SK-N-SH (cell line): Measurements from ENCODE around the gene TBC1D16. TPM values are rescaled to one million over a fixed set of nuclear protein-coding genes. Genes with fewer than 3 reads are reported as not detected.

Experiments used
- CTCF ChIA-PET: fragments of 300-600, 350-600 bp; formaldehyde crosslinking; extraction: SDS; loops from one replicate; lab custom pipeline; 2021; lab: Yijun Ruan, JAX
- POLR2A ChIA-PET: fragments of 350-600 bp; sonication (Branson Sonifier 250); formaldehyde crosslinking; extraction: SDS; loops from one replicate; lab custom pipeline; 2020; ENCODE audit warnings: antibody characterized with exemption, inconsistent platforms; lab: Yijun Ruan, JAX
- DNase-seq: peaks from one replicate; pipeline ENCODE4 v3.0.0; 2012
- H2AFZ ChIP-seq: fragments of 200-600 bp; sonication (generic); 2 replicates; pipeline ENCODE4 v1.8.1; 2016; ENCODE audit warnings: antibody characterized with exemption, mild to moderate bottlenecking, low read depth
- H3F3A ChIP-seq: fragments of 200-600 bp; sonication (generic); replicated peaks from 2 replicates; pipeline ENCODE3; 2016; ENCODE audit warnings: antibody characterized with exemption, mild to moderate bottlenecking; ENCODE audit not compliant: insufficient read depth
- H3K27ac ChIP-seq, 2 experiments: fragments of 200-500 bp in 1 of 2; fragments of 200-600 bp in 1 of 2; sonication (Bioruptor generic) in 1 of 2; sonication (generic), shearing (Covaris generic) in 1 of 2; 2 replicates each; pipeline versions ENCODE4 v1.5.1 to v1.6.1; 2014 to 2016; ENCODE audit warnings: low read depth in 2 of 2, inconsistent platforms in 1 of 2, low read length in 1 of 2, mild to moderate bottlenecking in 1 of 2, mixed read lengths in 1 of 2
- H3K27me3 ChIP-seq: fragments of 200-600 bp; sonication (generic), shearing (Covaris generic); 2 replicates; pipeline ENCODE4 v1.6.1; 2016; ENCODE audit warnings: mixed run types; ENCODE audit not compliant: insufficient read depth
- H3K36me3 ChIP-seq, 2 experiments: fragments of 200-500 bp in 1 of 2; fragments of 200-600 bp in 1 of 2; sonication (Bioruptor generic) in 1 of 2; sonication (generic) in 1 of 2; replicated peaks in 1 of 2; 2 replicates each; pipeline versions ENCODE3 to v1.5.1; 2014 to 2016; ENCODE audit warnings: low read length in 1 of 2, mild to moderate bottlenecking in 1 of 2; ENCODE audit not compliant: insufficient read depth in 2 of 2, control insufficient read depth in 1 of 2
- H3K4me1 ChIP-seq, 2 experiments: fragments of 200-500 bp in 1 of 2; fragments of 200-600 bp in 1 of 2; sonication (Bioruptor generic) in 1 of 2; sonication (generic), shearing (Covaris generic) in 1 of 2; 2 replicates each; pipeline versions ENCODE4 v1.5.1 to v1.6.1; 2014 to 2016; ENCODE audit warnings: low read depth in 1 of 2, low read length in 1 of 2, mixed run types in 1 of 2; ENCODE audit not compliant: insufficient read depth in 2 of 2, control insufficient read depth in 1 of 2
- H3K4me2 ChIP-seq: fragments of 200-600 bp; sonication (generic), shearing (Covaris generic); 2 replicates; pipeline ENCODE4 v1.6.1; 2017; ENCODE audit warnings: mixed run types
- H3K4me3 ChIP-seq, 2 experiments: fragments of 200-500 bp in 1 of 2; fragments of 200-600 bp in 1 of 2; sonication (Bioruptor generic) in 1 of 2; sonication (generic), shearing (Covaris generic) in 1 of 2; 2 replicates each; pipeline versions ENCODE4 v1.5.1 to v1.8.1; 2014 to 2016; ENCODE audit warnings: low read depth in 2 of 2, inconsistent platforms in 1 of 2, low read length in 1 of 2, mild to moderate bottlenecking in 1 of 2, mixed read lengths in 1 of 2, moderate library complexity in 1 of 2
- H3K79me2 ChIP-seq: fragments of 200-600 bp; sonication (generic); 2 replicates; pipeline ENCODE4 v1.8.1; 2017; ENCODE audit warnings: mild to moderate bottlenecking; ENCODE audit not compliant: insufficient read depth
- H3K9ac ChIP-seq: fragments of 200-600 bp; sonication (generic); 2 replicates; pipeline ENCODE4 v1.6.1; 2017; ENCODE audit warnings: mixed run types
- H3K9me2 ChIP-seq: fragments of 200-600 bp; sonication (generic); 2 replicates; pipeline ENCODE4 v1.6.1; 2017; ENCODE audit warnings: mixed run types
- H3K9me3 ChIP-seq: fragments of 200-600 bp; sonication (generic); 2 replicates; pipeline ENCODE4 v1.6.1; 2017; ENCODE audit warnings: mixed run types, mild to moderate bottlenecking, moderate library complexity
- H4K20me1 ChIP-seq: fragments of 200-600 bp; sonication (generic); 2 replicates; pipeline ENCODE4 v1.6.1; 2017; ENCODE audit warnings: mild to moderate bottlenecking, mixed run types; ENCODE audit not compliant: insufficient read depth
- ELF1 ChIP-seq: IDR thresholded peaks from 2 replicates; pipeline ENCODE4 v1.4.0; 2012
- EZH2phosphoT487 ChIP-seq: fragments of 200-600 bp; sonication (generic); IDR thresholded peaks from 2 replicates; pipeline ENCODE4 v1.6.1; 2017; ENCODE audit warnings: low read depth, mixed run types, mild to moderate bottlenecking, antibody characterized with exemption, moderate library complexity, borderline replicate concordance
- GABPA ChIP-seq: IDR thresholded peaks from 2 replicates; pipeline ENCODE4 v1.4.0; 2012; ENCODE audit warnings: low read depth, mild to moderate bottlenecking
- IRF3 ChIP-seq: fragments of 150-350 bp; IDR thresholded peaks from 2 replicates; pipeline ENCODE4 v1.6.1; 2016; ENCODE audit warnings: mild to moderate bottlenecking, low read depth, low read length
- MAX ChIP-seq: IDR thresholded peaks from 2 replicates; pipeline ENCODE4 v1.4.0; 2012; ENCODE audit warnings: low read depth
- MEF2A ChIP-seq: IDR thresholded peaks from 2 replicates; pipeline ENCODE4 v1.4.0; 2012; ENCODE audit warnings: low read depth, borderline replicate concordance
- NRF1 ChIP-seq: IDR thresholded peaks from 2 replicates; pipeline ENCODE4 v1.6.1; 2012; ENCODE audit warnings: low read depth, mild to moderate bottlenecking, low read length
- TCF12 ChIP-seq: IDR thresholded peaks from 2 replicates; pipeline ENCODE4 v1.4.0; 2012
- WGBS: methylation state at CpG from one replicate; pipeline ENCODE4 v1.1.6; 2017; ENCODE audit warnings: low lambda C conversion rate; 5-methylcytosine and 5-hydroxymethylcytosine counted together
- polyA plus RNA-seq, 3 experiments: library from polyadenylated mRNA; depleted of rRNA; stranded (reverse); fragments of >200 nt; gene quantifications; 2 replicates each; pipeline ENCODE4 v1.2.3, GENCODE V29; 2012

Gene TBC1D16
- polyA plus RNA-seq, 1 of the 3 experiments (the other 2 are of a cell fraction) = 14.5 TPM

GRCh38 chr17:79955691-79956440 is 79.8 kb downstream of the TBC1D16 start:
- H3K9me2 ChIP-seq = no peaks in the 10 kb centered on the region
- TF ChIP-seq MAX (no peak), IRF3 (no peak), TCF12 (no peak), MEF2A (no peak)
- TF ChIP-seq, all 33 proteins: peak for 0
- Histone ChIP-seq H3K79me2 (peaks cover 8% of the 10 kb centered on the region; the same call in 1 of the 2 replicates), H3K9ac (no peak overlapping the region), H3F3A (no peaks in the 10 kb centered on the region), H3K4me1 (peaks cover 3% of the 10 kb centered on the region in 2 experiments; a peak in 2 of 4 replicates), H3K4me2 (no peak overlapping the region), H3K9me3 (no peaks in the 10 kb centered on the region), H3K4me3 (no peak overlapping the region), H2AFZ (no peak overlapping the region), H3K27ac (no peak overlapping the region), H3K36me3 (peaks cover 1 to 6% of the 10 kb centered on the region in 2 experiments), H3K27me3 (no peaks in the 10 kb centered on the region), H4K20me1 (peaks cover 17% of the 10 kb centered on the region)
- WGBS = 96% methylated on average over 13 of the region's 13 CpGs
- CTCF ChIA-PET = interaction anchor here (0.7 to 1.7 kb wide), 7 partner anchors 10 to 229 kb away, joined by 3 to 5 read pairs (median 3); no protein-coding TSS in a partner anchor
- POLR2A ChIA-PET = no interaction called here
- peak; percentile 15 for DNase-seq

GRCh38 chr17:79955167-79955549 is 80.5 kb downstream of the TBC1D16 start:
- 94% methylated on average over 10 of the region's 10 CpGs for WGBS

GRCh38 chr17:79954281-79955166 is 81.1 kb downstream of the TBC1D16 start:
- H3K9me2 ChIP-seq = no peaks in the 10 kb centered on the region
- no peak overlapping the region for H2AFZ ChIP-seq
- H3K4me3 ChIP-seq = no peak overlapping the region
- H3K27me3 ChIP-seq = no peaks in the 10 kb centered on the region
- peak; percentile 21 for DNase-seq
- peaks cover 17% of the 10 kb centered on the region for H4K20me1 ChIP-seq
- H3K9me3 ChIP-seq = no peaks in the 10 kb centered on the region
- WGBS = 92% methylated on average over 24 of the region's 25 CpGs
- TF ChIP-seq NRF1 (no peak), GABPA (no peak), EZH2phosphoT487 (no peak)
- TF ChIP-seq, all 33 proteins: peak for 0
- H3K9ac ChIP-seq = no peak overlapping the region
- no peaks in the 10 kb centered on the region; the same call in 1 of the 2 replicates for H3K79me2 ChIP-seq
- peaks cover 3% of the 10 kb centered on the region in 2 experiments; a peak in 2 of 4 replicates for H3K4me1 ChIP-seq
- H3K36me3 ChIP-seq = peaks cover 0 to 19% of the 10 kb centered on the region in 2 experiments
- no peaks in the 10 kb centered on the region for H3F3A ChIP-seq
- CTCF ChIA-PET = interaction anchor here (1.5 to 1.9 kb wide), 2 partner anchors 51 to 146 kb away, joined by 3 to 5 read pairs; no protein-coding TSS in a partner anchor
- H3K4me2 ChIP-seq = no peak overlapping the region
- H3K27ac ChIP-seq = no peak overlapping the region
- POLR2A ChIA-PET = no interaction called here

More at GRCh38 chr17:79955167-79955549, 80.5 kb downstream of the TBC1D16 start:
- Histone ChIP-seq H3K4me1 (peaks cover 3% of the 10 kb centered on the region in 2 experiments; a peak in 2 of 4 replicates), H3K79me2 (peaks cover 1% of the 10 kb centered on the region; the same call in 1 of the 2 replicates), H3F3A (no peaks in the 10 kb centered on the region), H3K9me3 (no peaks in the 10 kb centered on the region), H3K9me2 (no peaks in the 10 kb centered on the region), H3K36me3 (peaks cover 0 to 13% of the 10 kb centered on the region in 2 experiments), H2AFZ (no peak overlapping the region), H3K9ac (no peak overlapping the region), H3K27ac (no peak overlapping the region), H3K4me2 (no peak overlapping the region), H3K4me3 (no peak overlapping the region), H3K27me3 (no peaks in the 10 kb centered on the region), H4K20me1 (peaks cover 17% of the 10 kb centered on the region)
- peak; percentile 32 for DNase-seq
- no peak for TF ChIP-seq ELF1
- no peak for TF ChIP-seq TCF12
- ChIA-PET POLR2A (no interaction called here), CTCF (interaction anchor here (1.0 to 1.9 kb wide), 4 partner anchors 11 to 209 kb away, joined by 3 to 5 read pairs (median 4); no protein-coding TSS in a partner anchor)
